GM18858 (cell line): Measurements from ENCODE around the gene CYTIP.
A peak's percentile ranks its signal among the peaks of the same experiment; 100 is the strongest.
"Not testable (repeated sequence)": the region's sequence is repeated elsewhere in the genome, so short reads cannot be mapped to it uniquely, and the experiment has no call there.

ENCODE experiments used
- ATAC-seq: cut with Tn5 transposase; IDR thresholded peaks from one replicate; pipeline ENCODE4 v1.9.1; 2021; ENCODE audit not compliant: unreplicated experiment

CYTIP gene

DNA sequence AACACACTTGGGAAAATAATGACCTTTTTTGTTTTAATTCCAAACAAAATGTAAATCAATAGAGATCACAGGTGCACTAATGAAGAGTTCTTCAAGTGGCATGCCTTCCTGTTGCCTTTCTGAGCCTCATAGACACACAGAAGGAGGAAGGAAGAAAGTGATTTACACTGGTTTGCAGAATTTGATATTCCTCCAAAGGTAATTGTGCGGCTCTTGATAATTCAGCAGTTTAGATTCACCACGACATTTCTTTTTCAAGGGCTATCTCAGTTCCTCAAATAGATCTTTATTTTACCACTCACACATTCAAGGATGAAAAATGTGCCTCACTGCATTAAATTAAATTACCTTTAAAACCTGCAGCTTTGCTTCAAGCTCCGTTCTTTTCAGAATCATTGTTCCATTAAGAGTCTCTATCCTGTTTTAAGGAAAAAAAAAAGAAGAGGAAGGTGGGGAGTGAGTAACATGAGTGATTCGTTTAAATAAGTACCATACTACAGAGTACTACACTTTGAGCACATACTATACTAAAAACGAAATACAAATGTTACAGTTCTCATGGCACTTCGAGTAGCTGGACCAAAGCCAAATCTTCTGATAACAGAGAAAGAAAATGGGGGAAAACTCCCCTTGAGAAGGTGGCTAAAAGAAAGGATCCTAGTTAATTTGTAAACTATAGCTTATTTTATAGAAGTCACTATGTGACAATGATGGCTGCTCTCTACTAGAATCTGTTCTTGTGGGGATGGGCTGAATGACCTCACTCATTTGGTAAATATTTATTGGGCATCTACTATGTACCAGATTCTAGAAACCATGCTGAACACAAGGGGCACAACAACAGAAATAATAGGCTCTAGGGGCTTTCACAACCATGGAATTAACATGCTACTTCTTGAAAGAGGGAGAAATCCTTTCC lies 16.6 kb downstream of the CYTIP start:
- ATAC-seq, result no peak

GRCh38 chr2:157426477-157426994 lies 17.4 kb downstream of the CYTIP start:
- no peak for ATAC-seq

DNA sequence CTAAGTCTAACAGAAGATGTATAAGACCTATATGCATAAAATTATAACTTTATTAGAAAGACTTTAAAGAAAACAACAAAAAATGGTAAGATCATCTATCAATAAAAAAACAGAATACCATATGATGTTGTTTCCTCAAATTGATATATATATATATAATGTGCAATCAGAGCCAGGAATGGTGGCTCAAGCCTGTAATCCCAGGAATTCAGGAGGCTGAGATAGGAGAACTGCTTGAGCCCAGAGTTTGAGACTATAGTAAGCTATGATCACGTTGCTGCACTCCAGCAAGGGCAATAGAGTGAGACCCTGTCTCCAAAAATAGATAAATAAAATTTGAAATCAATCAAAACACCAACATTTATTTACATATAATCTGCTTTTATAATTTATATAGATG lies 19.5 kb downstream of the CYTIP start:
- ATAC-seq, result no peak

GRCh38 chr2:157421964-157422363 lies 21.9 kb downstream of the CYTIP start:
- ATAC-seq, result no peak

GRCh38 chr2:157421331-157421944 lies 22.5 kb downstream of the CYTIP start:
- no peak for ATAC-seq

- ATAC-seq, result peak; percentile 56
Observed at GRCh38 chr2:157420771-157421323, 23.0 kb downstream of the CYTIP start.

- no peak for ATAC-seq
Observed at GRCh38 chr2:157419031-157419575, 24.8 kb downstream of the CYTIP start.

DNA sequence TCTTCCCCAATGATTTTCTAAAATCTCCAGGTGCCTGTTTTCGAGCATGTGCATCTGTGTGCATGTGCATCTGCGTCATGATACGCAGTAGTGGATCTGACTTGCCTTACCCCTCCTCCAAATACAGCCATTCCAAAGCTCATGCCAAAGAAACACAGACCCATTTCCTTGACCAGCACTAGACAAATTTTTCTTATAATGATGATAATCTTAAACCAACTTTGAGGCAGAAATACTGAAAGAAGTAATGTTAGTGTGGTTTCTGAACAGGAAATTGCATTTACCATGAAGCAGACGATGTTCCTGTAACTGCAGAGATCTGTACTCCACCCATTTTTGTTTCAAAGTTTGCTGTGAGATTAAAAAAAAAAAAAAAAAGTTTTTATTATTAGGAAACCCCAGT lies 25.6 kb downstream of the CYTIP start:
- ATAC-seq, result no peak

DNA sequence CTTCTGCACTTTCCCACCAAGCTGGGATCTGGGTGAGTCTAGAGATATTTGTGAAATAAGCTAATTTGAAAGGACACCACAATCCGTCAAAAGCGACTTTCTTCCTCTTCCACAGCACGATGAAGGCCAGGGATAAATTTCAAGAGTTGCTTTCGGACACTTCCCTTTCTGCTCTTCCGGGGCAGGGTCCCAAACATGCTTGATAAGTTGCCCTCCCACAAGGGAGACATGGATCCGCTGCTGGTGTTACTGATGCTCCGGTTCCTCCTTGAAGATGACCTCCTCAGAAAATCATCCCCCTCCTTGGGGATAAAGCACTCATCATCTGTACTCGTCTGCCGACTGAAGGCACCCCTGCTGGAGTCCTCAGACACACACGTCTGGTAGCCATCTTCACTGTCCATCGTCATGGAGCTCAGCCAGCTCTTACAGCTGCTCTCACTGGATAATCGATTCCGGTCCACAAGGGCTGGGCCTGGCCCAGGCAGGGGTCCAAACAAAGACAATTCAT lies 28.2 kb downstream of the CYTIP start:
- no peak for ATAC-seq

GRCh38 chr2:157414050-157414449 lies 29.8 kb downstream of the CYTIP start:
- ATAC-seq, result peak; percentile 20

DNA sequence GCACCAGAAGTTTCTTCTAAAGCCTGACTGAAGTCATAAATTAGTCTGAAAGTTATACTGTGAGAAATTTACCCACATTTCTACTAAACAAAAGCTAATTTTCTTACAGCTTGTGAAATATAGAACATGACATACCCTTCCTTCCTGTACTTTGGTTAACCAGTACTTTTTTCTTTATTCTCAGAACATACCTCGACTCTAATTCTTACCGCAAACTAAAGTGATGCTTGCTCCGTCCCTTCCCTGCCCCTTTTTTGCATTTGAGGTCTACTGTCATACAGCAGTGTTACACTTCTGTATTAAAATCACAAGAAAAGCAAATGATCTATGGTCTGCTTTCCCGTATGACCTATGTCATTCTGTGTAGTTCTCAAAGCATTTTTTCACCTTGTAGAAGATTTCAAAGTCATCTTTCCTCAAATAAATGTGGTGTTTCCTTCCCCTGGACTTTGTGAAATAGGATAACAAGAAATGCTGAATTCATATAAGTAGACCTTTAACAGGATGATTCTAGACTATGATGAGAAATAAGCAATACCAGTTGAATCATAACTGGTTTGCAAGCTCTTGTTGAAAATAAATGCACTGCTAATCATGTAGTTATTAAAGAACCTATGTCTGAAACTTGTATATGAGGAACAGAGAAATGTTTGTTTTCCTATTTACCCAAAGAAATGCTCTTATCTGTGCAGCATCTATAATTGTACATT lies 30.4 kb downstream of the CYTIP start:
- peak; percentile 84 for ATAC-seq

DNA sequence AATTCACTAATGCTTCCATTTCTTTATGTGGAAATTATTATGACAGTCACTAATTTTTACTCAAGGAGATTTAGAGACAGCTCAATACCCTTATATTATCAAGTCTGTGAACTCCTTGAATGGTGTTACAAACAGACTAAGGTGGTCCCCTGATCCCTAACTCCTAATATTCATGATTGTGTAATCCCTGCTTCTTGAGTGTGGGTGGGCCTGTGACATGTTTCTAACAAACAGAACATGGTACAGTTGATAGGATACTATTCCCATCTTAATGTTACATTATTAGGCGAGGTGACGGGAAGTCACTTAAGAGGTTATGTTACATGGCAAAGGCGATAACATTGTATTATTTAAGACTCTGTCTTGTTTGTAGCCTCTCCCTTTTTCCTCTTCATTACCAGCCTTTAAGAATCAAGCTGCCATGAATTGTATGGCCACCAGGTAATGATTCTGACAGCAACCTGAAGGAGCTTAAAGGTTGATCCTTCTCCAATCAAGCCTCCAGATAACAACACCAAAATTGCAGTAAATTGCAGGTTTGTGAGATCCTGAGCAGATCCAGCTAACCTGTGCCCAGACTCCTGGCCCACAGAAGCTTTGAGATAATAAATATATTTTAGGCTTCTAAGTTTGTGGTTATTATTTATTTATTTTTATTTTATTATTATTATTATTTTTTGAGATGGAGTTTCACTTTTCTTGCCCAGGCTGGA lies 32.1 kb downstream of the CYTIP start:
- no peak for ATAC-seq

DNA sequence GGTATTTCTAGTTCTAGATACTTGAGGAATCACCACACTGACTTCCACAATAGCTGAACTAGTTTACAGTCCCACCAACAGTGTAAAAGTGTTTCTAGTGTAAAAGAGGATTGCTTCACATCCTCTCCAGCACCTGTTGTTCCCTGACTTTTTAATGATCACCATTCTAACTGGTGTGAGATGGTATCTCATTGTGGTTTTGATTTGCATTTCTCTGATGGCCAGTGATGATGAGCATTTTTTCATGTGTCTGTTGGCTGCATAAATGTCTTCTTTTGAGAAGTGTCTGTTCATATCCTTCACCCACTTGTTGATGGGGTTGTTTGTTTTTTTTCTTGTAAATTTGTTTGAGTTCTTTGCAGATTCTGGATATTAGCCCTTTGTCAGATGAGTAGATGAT lies 38.5 kb downstream of the CYTIP start:
- ATAC-seq, result not testable (repeated sequence)

GRCh38 chr2:157404363-157404762 lies 39.5 kb downstream of the CYTIP start:
- ATAC-seq, result peak; percentile 99

DNA sequence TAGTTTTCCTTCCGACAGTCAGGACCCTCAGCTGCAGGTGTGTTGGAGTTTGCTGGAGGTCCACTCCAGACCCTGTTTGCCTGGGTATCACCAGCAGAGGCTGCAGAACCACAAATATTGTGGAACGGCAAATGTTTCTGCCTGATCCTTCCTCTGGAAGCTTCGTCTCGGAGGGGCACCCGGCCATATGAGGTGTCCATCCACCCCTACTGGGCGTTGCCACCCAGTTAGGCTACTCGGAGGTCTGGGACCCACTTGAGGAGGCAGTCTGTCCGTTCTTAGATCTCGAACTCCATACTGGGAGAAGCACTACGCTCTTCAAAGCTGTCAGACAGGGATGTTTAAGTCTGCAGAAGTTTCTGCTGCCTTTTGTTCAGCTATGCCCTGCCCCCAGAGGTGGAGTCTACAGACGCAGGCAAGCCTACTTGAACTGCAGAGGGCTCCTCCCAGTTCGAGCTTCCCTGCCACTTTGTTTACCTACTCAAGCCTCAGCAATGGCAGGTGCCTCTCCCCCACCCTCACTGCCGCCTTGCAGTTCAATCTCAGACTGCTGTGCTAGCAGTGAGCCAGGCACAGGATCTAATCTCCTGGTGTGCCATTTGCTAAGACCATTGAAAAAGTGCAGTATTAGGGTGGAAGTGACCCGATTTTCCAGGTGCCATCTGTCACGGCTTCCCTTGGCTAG lies 40.9 kb downstream of the CYTIP start:
- not testable (repeated sequence) for ATAC-seq

DNA sequence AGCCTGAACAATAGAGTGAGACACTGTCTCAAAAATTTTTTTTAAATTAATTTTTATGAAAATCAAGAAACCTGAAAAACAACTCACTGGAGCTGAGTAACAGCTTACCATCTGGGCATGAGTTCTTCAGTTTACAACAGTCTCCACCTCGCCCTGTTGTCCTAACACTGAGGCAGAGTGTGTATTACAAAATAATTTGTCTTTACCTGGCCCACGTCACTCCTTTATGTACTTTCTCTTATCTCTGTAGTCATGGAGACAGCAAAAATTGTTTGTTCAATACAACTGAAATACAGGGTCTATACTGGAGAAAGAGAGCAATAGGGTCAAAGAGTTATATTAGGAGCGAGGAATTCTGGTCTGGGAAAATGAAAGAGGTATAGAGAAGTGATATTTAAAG lies 48.1 kb downstream of the CYTIP start:
- no peak for ATAC-seq

GRCh38 chr2:157394928-157395327 lies 49.0 kb downstream of the CYTIP start:
- no peak for ATAC-seq

- no peak for ATAC-seq
Observed at GRCh38 chr2:157393348-157393747, 50.5 kb downstream of the CYTIP start.

DNA sequence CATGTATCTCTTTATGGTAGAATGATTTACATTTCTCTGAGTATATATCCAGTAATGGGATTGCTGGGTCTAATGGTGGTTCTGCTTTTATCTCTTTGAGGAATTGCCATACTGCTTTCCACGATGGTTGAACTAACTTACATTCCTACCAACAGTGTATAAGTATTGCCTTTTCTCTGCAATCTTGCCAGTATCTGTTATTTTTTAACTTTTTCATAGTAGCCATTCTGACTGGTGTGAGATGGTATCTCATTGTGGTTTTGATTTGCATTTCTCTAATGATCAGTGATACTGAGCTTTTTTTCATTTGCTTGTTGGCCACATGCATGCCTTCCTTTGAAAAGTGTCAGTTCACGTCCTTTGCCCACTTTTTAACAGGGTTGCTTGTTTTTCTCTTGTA lies 55.1 kb downstream of the CYTIP start:
- no peak for ATAC-seq

- ATAC-seq, result no peak
Observed at GRCh38 chr2:157386747-157387146, 57.1 kb downstream of the CYTIP start.
